HG02870 (cell line): Measurements from ENCODE around the gene HADHA.

Experiments used
- ATAC-seq: cut with Tn5 transposase; IDR thresholded peaks from one replicate; pipeline ENCODE4 v1.9.1; 2021; ENCODE audit warnings: mild to moderate bottlenecking, moderate library complexity; ENCODE audit not compliant: unreplicated experiment

HADHA gene

DNA sequence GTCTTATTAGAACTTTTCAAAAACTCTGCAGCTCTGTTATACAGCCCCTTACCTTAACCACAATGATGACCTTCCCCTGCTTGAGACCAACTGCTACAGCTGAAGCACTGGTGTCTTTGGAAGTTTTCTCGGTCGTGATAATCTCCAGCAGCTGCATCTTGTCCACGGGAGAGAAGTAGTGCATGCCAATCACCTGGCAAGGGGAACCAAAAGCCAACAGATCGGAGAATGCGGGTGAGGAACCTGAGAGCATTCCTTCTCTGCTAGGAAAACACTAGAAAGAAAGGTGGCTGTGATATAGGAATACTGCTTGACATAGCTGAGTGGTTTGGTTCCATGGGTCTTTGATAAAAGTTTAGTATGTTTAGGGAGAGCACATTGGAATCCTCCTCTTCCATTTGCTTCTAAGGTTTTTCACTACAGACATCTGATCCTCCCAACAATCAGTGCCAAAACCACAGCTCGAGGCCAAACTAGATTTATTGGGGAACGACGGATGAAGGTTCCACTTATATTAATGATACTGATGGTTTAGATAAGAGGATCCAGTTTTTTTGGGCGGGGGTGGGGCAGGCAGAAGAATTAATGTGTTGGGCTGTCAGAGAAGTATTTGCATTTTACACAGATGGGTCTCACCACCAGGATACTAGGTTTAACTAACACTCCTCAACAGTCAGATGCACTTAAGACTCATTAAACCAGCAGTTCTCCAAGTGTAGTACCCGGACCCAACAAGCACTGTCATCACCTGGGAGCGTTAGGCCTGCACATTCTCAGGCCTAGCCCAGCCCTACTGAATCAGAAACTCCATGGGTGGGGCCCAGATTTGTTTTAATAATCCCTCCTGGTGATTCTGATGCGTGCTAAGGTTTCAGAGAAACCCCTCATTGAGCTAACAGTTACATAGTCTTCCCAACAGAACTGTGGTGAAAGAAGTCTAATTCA lies 49.1 kb downstream of the HADHA start:
- no peak for ATAC-seq

DNA sequence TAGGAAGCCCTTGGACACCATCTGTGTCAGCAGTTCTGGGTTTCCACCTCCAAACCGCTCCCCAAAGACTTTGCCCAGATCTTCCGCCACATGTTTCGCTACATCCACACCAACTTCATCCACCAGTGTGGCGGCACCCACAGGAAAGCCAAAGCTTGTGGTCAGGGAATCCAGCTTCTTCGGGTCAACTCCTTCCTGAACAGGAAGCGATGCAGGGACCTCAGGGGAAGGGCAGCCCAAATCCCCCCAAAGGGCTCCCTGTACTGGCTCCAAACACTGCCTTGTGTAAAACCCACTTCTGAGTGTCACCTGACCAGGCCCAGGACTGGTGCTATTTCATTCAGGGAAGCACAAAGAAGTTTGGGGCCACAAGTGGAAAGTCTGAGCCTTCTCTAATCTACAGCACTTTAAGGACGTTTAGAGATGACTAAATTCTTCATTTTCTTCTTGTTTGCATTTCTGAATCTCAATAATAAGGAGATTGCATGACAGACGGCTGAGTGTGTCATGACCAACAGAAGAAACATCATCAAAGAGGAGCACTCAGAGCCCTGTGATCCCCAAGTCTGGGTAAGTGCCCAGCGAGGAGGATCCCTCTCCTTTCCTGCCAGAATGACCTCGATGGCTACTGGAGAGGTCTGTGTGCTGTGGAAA lies 50.7 kb downstream of the HADHA start:
- ATAC-seq, result no peak

DNA sequence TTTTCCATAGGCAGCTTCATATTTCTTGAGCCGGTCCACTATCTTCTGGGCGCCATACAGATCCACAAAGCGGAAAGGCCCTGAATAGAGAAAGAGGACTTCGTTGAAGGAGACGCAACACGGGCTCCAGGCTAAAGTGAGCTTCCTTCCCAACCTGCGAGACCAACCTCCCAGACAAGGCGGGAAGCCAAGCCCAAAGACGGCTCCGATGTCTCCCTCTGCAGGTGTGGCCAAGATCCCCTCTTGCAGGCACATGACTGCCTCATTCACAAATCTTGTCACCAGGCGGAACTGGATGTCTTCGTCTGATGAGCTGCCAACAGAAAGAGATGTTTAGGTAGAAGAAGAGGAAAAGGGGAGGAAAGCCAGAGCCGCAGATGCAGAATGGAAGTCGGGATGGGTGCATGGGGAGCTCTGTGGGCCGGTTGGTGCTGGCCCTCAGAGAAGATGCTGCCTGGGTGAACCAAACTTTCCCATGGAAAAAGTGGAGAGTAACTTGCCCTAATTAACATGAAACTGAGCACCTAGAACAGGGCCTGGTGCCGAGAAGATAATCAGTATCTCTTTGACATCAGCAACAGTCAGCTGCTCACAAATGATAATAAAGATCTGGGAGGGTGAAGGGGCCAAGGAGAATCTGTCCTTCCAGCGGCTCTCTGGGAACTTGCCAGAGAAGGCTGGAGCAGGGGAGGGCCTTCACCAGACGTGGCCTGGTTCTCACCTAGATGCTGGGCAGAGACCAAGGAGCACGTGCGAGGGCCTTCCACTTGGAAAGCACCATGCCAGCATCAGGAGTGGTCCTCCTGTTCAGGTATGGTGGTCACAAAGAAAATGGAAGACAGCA lies 52.9 kb downstream of the HADHA start:
- ATAC-seq, result no peak

DNA sequence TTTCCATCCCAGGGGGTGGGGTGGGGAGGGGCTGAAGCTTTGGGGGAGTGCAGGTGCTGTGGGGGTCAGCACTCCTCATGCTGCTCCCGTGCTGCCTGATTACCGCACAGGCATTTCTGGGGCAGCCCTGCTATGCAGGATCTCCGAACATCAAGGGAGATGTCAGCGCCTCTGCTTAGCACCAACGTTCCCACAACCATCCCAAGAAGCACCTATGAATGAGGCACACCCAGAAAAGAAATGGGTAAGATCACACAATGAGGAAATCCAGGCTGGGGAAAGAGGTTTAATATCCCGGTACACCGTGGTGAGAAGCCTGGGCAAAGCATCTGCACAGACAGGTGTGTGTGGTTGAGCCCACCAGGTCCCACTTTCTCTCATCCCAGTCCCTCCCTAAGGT lies 54.1 kb downstream of the HADHA start:
- ATAC-seq, result no peak

DNA sequence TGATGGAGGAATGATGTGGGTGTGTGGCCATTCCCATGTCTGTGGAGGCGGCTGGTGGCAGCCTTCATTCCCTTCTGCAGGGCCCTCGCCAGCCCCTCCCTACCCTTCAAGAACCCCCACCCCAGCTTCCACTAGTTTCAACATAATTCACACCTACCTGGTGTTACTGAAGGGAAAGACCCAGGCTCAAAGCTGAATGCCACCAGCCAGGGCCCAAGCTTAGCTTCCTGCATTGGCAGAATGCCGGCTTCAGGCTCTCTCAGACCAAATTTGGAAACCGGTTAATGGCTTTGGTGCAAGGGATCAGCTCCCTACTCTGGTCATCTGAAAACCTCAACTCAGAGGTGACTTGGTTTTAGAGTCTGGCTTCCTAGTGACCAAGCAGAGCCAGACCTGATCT lies 54.7 kb downstream of the HADHA start:
- no peak for ATAC-seq

DNA sequence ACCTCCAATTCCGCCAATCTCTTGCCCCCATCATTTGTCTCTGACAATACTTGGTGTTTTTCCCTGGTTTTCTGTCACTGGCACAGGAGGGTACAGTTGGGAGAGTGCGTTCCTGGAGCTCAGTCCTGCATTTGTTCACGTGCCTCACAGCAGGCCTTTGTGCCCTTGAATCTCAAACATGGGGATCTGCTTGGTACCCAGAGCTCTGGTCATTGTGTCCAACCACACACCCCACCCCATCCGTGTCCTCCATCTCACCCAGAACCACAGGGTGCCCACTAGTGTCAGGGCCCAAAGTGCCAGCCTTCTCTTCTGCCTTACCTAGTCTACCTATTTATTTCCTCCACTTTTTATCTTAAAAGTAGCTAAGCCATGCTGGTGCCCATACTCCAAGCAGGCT lies 55.3 kb downstream of the HADHA start:
- ATAC-seq, result no peak

DNA sequence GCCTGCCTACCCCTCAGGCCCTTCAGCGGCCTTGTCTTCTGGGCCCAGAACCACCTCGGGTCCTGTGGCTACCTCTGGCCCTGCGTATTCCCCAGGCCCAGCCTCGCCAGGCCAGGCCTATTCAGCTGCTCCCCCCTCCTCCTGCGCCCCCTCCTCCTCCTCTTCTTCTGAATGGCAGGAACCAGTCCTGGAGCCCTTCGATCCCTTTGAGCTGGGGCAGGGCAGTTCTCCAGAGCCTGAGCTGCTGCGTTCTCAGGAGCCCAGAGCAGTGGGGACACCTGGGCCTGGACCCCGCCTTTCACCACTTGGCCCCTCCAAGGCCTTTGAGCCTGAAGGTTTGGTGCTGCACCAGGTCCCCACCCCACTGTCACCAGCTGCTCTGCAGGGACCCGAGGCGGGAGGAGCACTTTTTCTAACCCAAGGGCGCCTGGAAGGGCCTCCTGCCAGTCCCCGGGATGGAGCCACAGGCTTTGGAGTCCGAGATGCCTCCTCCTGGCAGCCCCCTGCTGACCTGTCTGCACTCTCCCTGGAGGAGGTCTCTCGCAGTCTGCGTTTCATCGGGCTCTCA lies 56.8 kb downstream of the HADHA start:
- ATAC-seq, result no peak

DNA sequence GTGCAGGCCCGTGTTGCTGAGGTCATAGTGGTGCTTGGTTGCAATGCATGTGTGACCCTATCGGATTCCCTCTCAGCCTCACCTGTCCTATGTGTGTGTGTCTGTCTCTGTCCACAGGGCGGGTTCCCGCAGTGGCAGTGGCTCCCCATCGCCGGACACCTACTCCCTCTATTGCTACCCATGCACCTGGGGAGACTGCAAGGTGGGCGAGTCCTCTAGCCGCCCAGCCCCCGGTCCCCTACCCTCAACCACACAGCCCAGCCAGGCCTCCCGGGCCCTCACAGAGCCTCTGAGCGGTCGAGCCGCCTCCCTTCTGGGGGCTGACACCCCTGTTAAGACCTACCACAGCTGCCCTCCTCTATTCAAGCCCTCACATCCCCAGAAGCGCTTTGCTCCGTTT lies 57.3 kb downstream of the HADHA start:
- ATAC-seq, result no peak

DNA sequence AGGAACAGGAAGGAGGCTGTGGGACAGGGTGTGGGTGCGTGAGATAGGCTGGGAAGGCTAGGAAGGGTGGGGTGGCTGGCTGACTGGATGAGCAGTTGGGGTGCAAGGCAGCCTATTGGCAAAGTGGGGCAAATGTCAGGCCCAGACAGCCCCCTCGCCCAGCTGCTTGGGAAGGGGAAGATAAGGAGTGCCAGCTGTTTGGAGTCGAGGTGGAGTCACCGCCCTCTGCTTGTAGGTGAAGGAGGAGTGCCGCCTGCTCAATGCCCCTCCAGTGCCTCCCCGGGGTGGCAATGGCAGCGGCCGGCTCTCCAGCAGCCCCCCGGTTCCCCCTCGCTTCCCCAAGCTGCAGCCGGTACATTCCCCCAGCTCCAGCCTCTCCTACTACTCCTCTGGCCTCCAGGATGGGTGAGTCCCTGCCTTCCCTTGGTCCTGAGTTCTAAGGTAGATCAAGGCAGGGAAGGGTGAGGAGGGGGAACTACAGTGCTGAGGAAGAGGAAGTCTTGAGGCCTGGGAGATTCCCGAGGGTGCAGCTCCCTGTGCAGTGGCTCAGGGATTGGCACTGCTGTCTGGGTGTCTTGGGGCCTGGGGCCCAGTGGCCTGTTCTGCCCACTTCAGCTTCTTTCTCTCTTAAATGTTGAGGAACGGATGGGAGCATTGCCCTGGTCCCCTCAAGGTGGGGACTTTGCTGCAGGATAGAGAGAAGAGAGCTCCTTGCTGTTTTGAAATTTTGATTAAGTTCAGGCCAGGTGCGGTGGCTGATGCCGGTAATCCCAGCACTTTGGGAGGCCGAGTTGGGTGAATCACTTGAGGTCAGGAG lies 58.3 kb downstream of the HADHA start:
- no peak for ATAC-seq

DNA sequence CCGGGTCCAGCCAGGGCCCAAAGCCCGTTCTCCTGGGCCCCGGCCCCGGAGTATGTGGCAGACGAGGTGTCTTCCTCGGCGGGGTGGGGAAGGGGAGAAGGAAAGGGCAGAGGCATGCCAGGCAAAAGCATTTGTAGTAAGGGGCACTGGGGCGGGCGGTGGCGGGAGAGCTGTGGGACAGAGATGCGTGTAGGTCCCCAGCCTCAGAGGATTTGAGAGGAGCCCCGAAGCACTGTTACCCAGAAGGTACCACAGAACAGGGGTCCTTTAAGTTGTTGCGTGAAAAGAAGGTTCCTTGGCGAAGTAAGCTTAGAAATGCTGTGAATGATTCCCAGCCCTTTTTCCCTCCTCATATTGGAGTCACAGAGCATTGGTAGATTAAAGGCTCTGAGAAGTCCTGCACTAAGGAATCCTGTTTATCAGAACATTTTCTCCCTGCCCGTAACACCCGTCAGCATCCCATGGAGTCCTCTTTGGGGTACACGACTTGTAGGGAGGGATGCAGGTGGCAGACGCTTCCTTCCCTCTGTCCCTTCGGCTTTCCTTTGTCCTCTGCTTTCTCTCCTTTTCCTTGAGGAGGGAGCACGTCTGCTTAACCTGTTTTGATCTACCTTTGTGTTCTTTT lies 59.0 kb downstream of the HADHA start:
- no peak for ATAC-seq

DNA sequence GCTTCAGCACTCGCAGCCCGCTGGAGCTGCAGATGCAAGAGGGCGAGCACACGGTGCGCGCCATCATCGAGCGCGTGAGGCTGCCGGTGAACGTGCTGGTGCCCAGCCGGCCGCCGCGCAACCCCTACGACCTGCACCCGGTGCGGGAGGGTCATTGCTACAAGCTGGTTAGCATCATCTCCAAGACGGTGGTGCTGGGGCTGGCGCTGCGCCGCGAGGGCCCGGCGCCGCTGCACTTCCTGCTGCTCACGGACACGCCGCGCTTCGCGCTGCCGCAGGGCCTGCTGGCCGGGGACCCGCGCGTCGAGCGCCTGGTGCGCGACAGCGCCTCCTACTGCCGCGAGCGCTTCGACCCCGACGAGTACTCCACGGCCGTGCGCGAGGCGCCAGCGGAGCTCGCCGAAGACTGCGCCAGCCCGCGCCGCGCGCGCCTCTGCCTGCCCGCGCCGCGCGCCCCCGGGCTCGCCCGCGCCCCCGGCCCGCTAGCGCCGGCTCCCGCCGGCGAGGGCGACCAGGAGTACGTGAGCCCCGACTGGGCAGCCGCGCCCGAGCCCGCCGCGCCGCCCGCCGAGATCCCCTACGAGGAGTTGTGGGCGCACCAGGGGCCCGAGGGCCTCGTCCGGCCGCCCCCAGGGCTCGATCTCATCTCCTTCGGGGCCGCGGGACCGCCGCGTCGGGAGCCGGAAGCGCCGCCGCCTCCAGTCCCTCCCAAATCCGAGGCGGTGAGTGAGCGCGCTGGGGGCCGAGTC lies 59.7 kb downstream of the HADHA start:
- no peak for ATAC-seq

DNA sequence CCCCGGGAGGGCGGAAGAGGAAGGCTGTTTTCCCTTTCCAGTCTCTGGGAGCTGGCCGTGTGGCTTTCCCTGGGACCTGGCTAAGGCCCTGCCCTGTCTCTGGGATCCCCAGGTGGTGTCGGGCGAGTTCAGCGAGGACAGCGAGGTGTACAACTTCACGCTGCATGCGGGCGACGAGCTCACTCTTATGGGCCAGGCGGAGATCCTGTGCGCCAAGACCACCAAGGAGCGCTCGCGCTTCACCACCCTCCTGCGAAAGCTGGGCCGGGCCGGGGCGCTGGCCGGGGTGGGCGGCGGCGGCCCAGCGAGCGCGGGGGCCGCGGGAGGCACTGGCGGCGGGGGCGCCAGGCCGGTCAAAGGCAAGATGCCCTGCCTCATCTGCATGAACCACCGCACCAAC lies 60.3 kb downstream of the HADHA start:
- ATAC-seq, result no peak

DNA sequence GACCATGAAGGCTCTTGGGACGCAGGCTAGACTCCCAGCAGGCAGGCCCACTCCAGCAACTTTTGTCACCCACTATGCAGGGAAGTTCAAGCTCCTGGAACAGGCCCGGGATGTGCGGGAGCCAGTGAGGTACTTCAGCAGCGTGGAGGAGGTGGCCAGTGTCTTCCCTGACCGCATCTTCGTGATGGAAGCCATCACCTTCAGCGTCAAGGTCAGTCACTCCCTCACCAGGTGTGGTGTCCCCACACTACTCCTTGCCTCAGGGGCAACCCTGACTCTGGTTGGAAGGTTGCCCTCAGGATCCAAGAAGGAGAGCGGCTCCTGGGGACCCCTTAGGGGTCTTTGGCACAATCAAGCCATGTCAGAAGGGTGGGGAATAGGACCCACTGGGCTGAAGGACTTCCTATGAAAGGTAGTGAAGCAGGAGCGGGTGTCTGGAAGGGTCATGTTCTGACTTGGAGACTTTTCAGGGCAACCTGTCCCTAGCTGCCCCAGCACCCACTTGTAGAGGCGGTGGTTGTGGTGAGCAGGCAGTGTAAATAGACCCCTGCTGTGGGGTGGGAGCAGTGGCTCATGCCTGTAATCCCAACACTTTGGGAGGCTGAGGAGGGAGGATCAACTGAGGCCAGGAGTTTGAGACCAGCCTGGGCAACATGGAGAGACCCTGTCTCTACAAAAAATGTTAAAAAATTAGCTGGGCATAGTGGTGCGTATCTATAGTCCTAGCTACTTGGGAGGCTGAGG lies 61.4 kb downstream of the HADHA start:
- no peak for ATAC-seq

DNA sequence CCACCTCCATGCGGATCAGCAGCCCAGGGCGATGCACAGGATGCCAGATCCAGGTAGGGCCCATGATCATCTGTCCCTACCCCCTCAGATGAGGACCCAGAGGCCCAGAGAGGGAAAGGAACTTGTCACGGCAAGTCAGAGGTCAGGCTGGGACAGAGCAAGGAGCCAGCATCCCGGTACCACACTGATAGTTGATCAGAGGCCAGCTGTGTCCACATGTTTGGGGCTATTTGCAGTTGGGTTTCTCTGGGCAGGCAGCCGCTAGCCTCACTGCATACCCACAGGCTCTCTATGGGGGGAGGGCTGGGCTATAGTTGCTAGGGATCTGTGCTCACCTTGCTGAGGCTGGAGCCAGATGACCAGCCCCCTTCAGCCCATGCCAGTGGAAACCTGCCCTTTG lies 62.0 kb downstream of the HADHA start:
- no peak for ATAC-seq

DNA sequence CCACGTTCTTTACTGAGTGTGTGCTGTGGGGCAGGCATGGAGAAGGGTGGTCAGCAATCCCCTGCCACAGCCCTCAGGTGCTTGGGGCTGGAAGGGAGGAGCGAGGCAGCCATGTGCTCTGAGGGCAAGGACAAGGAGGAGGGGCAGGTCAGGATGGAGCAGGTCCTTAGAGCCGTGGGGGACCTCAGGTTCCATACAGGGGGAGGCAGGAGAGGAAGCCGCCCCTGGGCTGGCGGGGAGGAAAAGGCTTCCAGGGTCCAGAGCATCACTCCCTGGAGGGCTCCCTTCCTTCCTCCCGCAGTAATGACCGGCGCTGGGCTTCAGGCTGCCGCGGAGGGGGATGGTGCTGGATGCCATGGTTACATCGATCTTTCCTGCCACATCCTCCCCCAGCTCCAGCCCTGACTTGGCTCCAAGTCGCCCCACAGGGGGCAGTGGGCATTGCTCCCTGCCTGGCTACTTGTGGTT lies 65.0 kb downstream of the HADHA start:
- ATAC-seq, result no peak

DNA sequence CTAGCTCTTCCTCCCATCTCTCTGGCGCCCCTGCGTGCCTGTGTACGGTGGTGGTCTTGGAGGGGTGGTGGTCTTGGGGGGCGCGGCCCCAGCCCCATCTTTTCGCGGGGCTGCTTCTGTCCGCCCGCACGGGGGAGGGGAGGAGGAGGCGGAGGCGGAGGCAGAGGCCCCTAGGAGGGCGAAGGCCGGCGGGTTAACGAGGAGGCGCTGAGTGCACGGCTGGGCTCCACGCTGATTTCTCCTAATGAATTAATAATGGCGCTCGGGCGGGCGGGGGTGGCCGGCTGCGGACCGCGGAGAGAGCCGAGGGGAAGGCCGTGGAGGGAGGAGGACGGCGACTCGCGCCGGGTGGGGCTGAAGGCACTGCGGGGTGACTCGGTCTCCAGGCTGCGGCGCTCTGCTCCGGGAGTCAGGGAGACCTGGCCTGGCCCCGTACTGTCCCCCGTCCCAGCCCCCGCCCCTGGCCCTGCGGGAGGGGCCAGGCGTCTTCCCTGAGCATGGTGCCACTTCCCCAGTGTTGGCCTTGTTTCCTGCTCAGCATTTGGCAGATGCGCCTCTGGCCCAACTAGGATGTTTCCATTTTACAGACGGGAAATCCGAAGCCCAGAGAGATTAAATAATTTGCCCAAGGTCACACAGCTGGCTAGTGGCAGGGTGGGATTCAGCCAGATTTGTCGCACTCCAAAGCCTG lies 65.5 kb downstream of the HADHA start:
- no peak for ATAC-seq

DNA sequence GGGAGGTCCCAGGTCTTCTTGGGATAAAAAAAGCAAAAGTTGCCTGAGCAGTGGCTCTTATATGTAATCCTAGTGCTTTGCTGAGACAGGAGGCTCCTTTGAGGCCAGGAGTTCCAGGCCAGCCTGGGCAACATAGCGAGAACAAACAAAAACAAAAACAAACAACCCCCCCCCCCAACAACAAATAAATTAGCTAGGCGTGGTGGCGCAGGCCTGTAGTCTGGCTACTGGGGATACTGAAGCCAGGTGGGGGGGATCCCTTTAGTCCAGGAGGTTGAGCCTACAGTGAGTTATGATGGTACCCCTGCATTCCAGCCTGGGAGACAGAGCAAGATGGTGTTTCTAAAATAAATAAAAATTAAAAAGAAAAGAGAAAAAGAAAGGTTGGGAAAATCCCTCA lies 66.2 kb downstream of the HADHA start:
- ATAC-seq, result no peak

DNA sequence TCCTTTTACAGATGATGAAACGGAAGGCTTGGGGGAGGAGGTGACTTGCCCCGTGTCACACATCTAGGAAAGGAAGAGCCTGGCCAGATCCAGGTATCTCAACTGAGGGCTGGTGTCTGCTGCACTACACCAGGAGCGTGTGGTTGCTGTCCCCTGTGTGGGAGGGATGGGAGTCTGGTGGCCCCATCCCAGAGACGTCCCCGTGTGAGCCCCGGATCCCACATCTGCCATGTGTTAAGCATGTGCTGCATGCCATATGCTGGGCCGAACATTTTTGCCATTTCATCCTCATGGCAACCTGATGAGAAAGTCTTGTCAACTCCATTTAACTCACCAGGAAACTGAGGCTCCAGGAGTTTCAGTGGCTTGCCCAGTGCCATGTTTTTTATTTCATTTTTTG lies 67.3 kb downstream of the HADHA start:
- ATAC-seq, result no peak
